Measurements from ENCODE around the gene CEMP1. TPM values are rescaled to one million over a fixed set of nuclear protein-coding genes. Genes with fewer than 3 reads are reported as not detected.

CEMP1 gene
- total RNA-seq, 1 donor from 2014 or later = not detected

Small RNA genes within 50 kb of the gene (microRNA-seq; reads per million reads assigned to microRNA genes)
- not detected for gene MIR3178

Other genes starting within 250 kb of the CEMP1 start
- gene ABCA3, start 190.7 kb downstream of the CEMP1 start, total RNA-seq = 6.0 TPM
- 1.4 TPM for gene CCNF, start 102.0 kb downstream of the CEMP1 start, total RNA-seq
- 1.0 TPM for gene TEDC2, start 71.3 kb downstream of the CEMP1 start, total RNA-seq
- 0.19 TPM for gene NTN3, start 60.1 kb downstream of the CEMP1 start, total RNA-seq
- 11.8 TPM for gene TBC1D24, start 56.3 kb downstream of the CEMP1 start, total RNA-seq
- gene ATP6V0C, start 17.5 kb downstream of the CEMP1 start, total RNA-seq = 129 TPM
- 13.4 TPM for gene AMDHD2, start 11.0 kb downstream of the CEMP1 start, total RNA-seq
- 38.5 TPM for gene PDPK1, start 6.6 kb upstream of the CEMP1 start, total RNA-seq
- 9.8 TPM for gene KCTD5, start 151.1 kb upstream of the CEMP1 start, total RNA-seq
- 0.30 TPM for gene PRSS27, start 188.8 kb upstream of the CEMP1 start, total RNA-seq
- 243 TPM for gene SRRM2, start 221.2 kb upstream of the CEMP1 start, total RNA-seq
- 299 TPM for gene ELOB, start 245.9 kb upstream of the CEMP1 start, total RNA-seq

Measured in Right ventricle myocardium superior (tissue), 1 donor.